Cerebellar nuclear complex (tissue), 1 donor: ENCODE measurements around the gene LILRA6.
"Not testable (repeated sequence)": the region's sequence is repeated elsewhere in the genome, so short reads cannot be mapped to it uniquely, and the experiment has no call there.

Source experiments
- DNase-seq, 2 experiments: peaks; one replicate each; lab custom pipeline; 2025; lab: John Stamatoyannopoulos, UW

LILRA6 gene

DNA sequence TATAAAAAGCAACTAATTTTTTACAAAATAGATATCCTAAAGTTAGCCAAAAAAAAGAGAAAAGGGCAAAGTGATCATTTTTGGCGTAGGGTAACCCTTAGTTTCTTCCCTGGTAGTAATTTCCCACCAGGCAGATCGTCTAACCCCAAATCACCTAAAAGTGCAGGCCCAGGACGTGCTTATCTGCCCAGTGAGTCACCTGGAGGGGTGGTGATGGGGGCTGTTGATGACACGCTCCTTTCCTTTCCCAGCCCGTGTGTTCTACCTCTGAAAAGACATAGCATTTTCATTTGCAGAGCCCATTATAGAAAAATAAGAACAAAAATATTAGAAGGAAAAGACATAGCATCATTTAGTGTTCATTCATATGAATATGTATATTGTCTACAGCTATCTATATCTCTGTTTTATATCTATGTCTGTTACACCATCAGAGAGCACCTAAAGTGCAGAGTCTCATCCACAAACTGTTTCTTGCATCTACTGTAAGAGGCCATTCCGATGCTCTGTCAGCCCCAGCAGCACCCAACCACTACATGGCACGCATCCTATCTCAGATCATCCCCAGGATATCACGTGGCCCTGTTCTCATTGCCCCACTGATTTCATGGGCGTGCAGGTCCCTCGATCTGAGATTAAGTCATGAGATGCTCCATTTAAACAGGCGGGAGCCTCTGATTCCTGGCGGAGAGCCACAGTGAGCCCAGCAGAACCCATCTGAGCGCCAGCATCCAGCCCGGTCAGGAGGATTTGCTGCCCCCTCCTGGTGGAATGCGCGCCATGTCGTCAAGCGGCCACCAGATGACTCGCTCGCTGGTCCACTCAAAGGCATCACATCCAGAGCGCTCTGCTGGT, 11.3 kb downstream of the LILRA6 start:
- DNase-seq: peak in 1 of 2 experiments; percentile 11

- no peak for DNase-seq
Observed at GRCh38 chr19:54230031-54230430, 12.6 kb downstream of the LILRA6 start.

DNA sequence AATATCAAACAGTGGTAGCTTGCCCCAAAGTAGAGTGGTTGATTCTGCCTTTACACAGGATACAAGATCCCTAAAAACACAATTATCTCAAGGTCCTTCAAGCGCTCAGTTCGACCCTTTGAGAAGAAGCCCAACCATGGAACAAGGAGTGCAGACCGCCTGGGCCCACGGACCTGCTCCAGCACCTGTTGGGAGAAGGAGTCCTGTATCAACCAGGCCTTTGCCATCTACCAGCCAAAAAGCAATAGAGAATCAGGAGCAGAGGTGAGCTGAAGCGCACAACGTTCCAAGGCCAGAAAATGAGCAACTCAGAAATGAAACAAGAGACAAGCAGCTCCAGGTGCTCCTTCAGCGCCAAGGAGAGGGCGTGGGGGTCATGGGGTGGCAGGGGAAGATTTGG, 13.4 kb downstream of the LILRA6 start:
- no peak for DNase-seq

GRCh38 chr19:54224619-54225018, 18.0 kb downstream of the LILRA6 start:
- DNase-seq: not testable (repeated sequence)

DNA sequence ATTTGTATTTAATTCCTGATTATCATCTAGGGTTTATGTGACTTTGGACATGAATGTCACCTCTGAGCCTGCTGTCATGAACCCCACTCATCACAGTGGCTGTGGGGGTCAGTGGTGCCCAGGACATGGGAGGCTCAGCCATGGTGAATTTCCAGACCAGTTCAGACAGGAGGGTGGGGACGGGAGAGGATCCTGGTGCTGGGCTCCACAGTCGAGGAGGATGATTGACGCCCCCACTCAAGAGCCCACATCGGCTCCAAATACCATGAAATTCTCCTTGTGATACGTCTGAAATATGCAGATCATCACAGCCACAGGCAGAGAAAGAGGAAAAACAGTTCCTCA, 18.7 kb downstream of the LILRA6 start:
- not testable (repeated sequence) for DNase-seq

- not testable (repeated sequence) for DNase-seq
Observed at GRCh38 chr19:54223277-54223936, 19.2 kb downstream of the LILRA6 start.

- DNase-seq: not testable (repeated sequence)
Observed at GRCh38 chr19:54222474-54223276, 19.9 kb downstream of the LILRA6 start, which contains the start of gene LILRB3. Gene LILRB3, minus strand, starts transcription at chr19:54223007. Its CDS starts 31 bp downstream, at chr19:54222976.

DNA sequence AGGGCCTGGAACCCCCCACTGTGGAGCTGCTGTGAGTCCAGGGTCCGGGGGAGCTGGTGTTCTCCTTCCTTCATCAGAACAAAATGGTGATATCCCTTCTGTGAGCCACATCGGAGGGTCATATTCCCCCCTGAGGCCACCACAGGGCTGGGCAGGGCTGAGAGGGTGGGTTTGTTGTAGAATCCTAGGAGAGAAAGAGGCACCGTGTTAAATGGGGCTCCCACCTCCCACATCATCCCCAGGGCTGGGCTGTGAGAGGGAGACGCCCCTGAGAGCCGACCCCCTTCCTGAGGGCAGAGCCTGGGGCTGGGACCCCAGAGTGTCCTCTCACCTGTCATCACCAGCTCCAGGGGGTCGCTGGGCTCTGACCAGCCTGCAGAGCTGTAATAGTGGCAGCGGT, 20.6 kb downstream of the LILRA6 start:
- DNase-seq: not testable (repeated sequence)

DNA sequence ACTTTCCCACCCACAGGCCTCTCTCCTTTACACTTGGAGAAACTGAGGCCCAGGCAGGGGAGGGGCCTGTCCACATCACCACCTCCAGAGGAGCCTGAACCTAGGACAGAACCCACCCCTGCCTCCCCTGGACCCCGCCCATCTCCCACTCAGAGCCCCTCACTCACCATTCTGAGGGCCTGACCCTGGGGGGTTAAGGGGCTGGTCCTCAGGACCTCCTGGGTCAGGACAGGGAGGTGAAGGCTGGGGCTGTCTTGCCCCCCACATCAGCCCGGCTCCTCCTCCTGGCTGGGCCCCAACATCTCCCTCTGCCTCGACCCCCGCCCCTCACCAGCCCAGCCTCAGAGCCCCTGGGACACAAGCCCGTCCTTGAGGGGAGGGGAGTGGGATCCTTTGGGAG, 22.9 kb downstream of the LILRA6 start:
- DNase-seq: not testable (repeated sequence)

- no peak for DNase-seq
Observed at GRCh38 chr19:54218960-54219661, 23.5 kb downstream of the LILRA6 start.

DNA sequence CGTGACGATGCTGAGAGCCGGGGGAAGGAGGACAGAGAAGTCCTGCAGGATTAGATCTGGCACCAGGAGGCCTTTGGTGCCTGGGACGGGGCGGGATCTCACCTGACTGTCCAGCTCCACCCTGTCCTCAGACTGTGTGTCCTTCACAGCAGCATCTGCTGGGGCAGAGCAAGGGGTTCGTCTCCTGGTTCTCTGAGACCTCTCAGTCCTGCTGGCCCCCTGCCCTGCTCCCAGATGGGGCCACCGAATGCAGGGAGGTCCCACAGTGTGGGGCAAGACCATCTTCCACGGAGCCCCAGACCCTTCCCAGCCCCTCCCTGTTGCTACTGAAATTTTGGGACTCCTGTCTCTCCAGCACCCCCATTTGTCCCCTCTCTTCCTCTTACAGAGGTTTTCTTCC, 24.3 kb downstream of the LILRA6 start:
- DNase-seq: no peak

GRCh38 chr19:54217517-54218247, 24.9 kb downstream of the LILRA6 start:
- not testable (repeated sequence) for DNase-seq

- no peak for DNase-seq
Observed at GRCh38 chr19:54216869-54217268, 25.7 kb downstream of the LILRA6 start.

DNA sequence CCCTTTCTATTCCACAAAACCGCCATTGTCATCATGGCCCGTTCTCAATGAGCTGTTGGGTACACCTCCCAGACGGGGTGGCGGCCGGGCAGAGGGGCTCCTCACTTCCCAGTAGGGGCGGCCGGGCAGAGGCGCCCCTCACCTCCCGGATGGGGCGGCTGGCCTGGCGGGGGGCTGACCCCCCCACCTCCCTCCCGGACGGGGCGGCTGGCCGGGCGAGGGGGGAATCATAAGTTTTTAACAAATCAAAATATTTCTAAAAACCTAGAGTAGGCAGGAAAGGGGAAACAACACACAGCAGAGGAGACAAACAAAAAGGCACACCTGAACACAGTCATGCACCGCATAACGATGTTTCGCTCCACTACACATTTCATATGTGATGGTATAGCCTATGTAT, 27.9 kb downstream of the LILRA6 start:
- DNase-seq: not testable (repeated sequence)

GRCh38 chr19:54214217-54214616, 28.4 kb downstream of the LILRA6 start:
- not testable (repeated sequence) for DNase-seq

DNA sequence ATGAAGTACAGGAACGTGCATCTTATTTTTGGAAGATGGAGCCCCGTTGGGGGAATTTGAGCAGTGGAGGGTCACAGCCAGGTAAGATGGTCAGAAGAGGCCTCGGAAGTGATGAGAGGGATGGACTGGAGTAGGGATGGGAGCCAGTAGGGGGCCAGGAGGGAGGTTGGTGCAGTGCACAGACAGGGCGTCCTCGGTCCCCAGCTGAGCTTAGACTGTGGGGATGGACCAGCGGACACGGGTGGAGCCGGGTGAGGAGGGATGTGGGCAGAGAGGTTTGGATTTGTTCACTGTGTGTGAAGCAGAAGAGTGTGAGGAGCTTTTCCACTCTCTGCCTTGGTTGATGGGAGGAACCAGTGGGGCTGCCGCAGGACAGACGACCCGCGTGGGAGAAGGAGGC, 31.4 kb downstream of the LILRA6 start:
- no peak for DNase-seq

DNA sequence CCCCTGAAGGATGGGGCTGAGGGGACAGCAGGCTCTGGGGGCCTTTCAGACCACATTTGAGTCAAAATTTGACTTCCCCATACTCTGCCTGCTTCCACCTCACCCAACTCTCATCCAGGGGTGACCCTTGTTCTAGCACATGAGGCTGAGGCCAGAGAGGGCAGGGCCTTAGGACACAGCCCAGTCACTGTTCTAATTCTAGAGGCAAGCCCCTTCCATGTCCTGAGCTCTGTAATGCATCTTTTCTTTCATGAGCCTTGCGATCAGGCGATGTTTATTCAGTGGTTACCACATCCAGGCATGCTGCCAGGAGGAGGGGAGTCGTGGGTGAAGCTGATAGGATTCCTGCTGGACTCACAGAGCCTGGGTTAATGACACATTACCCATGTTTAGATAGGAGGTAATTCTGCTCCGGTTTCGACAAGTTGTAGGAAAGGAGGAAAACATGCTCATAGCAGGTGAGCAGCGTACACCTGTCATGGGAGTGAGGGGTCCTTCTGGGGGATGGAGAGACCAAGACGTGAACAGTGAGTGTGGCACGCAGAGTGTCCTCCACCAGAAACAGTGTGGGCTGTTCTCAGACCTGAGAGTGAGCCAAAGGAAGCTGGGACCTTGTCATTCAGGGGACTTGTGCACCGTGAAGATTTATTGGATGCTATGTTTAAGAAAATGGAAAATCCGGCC, 32.6 kb downstream of the LILRA6 start:
- no peak for DNase-seq

DNA sequence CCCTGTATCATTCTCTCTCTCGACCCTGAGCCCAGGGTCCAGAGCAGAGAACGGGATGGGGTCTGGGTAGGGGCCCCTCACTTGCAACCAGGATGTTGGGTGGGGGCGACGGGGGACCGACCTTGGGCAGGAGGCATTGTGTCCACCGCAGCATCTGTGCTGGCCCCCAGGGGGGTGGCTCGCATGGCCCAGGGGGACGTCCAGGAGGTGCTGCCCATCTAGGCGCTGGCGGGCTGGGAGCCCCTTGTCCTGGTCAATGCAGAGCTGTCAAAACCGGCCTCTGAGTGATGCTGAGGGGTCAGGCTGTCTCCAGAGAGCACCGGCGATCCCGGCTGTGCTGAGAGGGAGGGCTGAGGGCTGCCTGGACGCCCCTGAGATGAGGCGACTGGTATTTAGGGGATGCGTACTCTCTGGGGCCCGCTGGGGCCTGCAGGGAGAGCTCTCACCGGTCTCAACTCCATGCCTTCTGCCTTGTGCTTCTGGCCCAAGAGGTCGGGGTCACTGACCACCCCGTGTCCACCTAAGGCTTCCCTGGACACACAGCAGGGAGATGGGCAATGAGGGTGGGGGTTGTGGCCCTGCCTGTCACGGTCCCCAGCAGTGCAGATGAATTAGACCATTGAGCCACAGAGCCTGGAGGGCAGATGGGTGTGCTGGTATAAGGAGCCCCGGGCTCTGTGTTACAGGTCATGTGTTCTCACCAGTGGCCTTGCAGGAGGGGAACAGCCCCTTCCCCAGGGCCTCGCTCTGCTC, 33.4 kb downstream of the LILRA6 start:
- DNase-seq: no peak

DNA sequence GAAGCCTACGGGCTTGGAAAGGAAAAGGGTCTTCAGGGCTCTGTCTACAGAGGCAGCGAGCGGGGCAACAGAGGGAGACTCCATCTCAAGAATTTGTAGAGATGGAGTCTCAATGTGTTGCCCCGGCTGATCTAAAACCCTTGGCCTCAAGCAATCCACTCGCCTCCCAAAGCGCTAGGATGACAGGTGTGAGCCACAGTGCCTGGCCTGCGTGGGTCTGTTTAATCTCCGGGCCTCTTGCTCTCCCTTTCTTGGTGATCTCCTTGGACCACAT, 33.9 kb downstream of the LILRA6 start:
- no peak for DNase-seq
